ENCODE data around the gene PTPRE.

PTPRE gene, protein sequence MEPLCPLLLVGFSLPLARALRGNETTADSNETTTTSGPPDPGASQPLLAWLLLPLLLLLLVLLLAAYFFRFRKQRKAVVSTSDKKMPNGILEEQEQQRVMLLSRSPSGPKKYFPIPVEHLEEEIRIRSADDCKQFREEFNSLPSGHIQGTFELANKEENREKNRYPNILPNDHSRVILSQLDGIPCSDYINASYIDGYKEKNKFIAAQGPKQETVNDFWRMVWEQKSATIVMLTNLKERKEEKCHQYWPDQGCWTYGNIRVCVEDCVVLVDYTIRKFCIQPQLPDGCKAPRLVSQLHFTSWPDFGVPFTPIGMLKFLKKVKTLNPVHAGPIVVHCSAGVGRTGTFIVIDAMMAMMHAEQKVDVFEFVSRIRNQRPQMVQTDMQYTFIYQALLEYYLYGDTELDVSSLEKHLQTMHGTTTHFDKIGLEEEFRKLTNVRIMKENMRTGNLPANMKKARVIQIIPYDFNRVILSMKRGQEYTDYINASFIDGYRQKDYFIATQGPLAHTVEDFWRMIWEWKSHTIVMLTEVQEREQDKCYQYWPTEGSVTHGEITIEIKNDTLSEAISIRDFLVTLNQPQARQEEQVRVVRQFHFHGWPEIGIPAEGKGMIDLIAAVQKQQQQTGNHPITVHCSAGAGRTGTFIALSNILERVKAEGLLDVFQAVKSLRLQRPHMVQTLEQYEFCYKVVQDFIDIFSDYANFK

DNA sequence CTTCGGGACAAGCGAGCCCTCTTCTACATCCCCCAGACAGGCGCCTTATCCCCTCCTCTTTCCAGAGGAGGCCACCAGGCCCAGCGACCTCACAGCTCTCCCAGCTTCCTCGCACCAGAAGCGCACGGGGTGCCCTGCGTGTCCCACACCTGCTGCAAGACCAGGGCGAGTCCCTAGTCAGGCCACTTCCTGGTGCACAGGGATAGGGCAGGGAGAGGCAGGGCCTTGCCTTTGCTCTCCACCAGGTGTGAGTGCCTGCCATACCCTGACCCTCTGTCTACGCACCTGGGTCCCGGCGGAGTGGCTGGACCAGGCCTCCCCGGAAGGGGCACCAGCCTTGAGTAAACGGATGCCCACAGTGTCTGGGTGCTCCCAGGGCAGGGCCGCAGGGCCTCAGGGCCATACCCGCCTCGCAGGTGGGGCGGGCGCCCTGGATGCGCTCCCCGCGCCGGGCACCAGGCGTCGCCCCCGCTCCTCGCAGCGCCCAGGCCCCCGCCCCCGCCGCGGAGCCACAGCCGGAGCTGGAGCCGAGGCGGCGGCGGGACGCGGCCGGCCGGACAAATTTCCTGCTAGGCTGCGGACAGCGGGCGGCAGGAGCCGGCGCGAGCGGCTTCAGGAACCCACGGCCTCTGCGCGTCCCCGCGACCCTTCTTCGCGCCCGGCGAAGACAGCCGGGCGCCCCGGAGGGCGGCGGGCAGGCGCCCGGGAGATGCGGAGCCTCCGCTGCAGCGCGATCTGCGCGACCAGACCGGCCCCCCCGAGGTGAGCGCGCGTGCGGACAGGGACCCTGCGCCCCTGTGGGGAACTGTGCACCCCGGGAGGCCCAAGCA, at the start of gene PTPRE:
Gene PTPRE (plus strand): TSS at position 556 of the 830 bp plus-strand sequence. CDS start 133,779 bp downstream, outside the sequence.
- H3K9ac ChIP-seq (ENCODE audit: low read length in 2 of 2), result peak within 1 kb of the TSS in 1 of 2 donors; percentile 42

DNA sequence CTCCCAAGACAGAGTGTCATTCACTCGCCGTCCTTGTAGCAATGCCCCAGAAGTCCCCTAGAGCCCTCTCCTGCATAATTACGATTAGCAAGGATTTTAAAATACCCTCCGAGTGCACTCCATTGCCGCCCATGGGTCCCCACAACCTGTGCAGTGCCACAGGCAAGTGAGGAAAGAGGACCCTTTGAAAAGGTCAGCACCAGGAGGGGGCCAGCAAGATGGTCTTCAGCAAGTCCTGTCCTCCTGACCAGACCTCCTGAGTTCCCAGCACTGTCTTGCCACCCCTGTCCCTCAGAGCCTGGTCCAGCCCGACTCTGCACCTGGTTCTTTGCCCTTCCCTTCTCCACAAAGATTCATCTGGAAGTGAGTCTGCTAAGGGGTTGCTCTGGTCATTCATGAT, 46.3 kb upstream of the PTPRE start:
- H3K36me3 ChIP-seq (ENCODE audit: control insufficient read depth in 2 of 2, insufficient read depth in 2 of 2, low read length in 2 of 2), result no peaks in the 10 kb centered on the region
- peaks cover 4% of the 10 kb centered on the region in 2 donors for H3K9me3 ChIP-seq (ENCODE audit: control insufficient read depth in 2 of 2, low read length in 2 of 2)
- no peaks in the 10 kb centered on the region for H3K27me3 ChIP-seq (ENCODE audit: control insufficient read depth in 1 of 2, insufficient read depth in 2 of 2, low read length in 2 of 2)
- H3K9ac ChIP-seq (ENCODE audit: low read length in 2 of 2), result no peak overlapping the region
- H3K4me1 ChIP-seq (ENCODE audit: control insufficient read depth, insufficient read depth, low read length), result no peaks in the 10 kb centered on the region
- H3K4me3 ChIP-seq (ENCODE audit: low read length in 2 of 2), result no peak overlapping the region
- no peak overlapping the region for H3K27ac ChIP-seq (ENCODE audit: low read length)

More for the DNA sequence above, at the start of gene PTPRE:
- Histone ChIP-seq H3K9me3 (ENCODE audit: control insufficient read depth in 2 of 2, low read length in 2 of 2) (no peaks in the 10 kb centered on the region), H3K36me3 (ENCODE audit: control insufficient read depth in 2 of 2, insufficient read depth in 2 of 2, low read length in 2 of 2) (no peaks in the 10 kb centered on the region), H3K27ac (ENCODE audit: low read length) (no peak within 1 kb of the TSS), H3K27me3 (ENCODE audit: control insufficient read depth in 1 of 2, insufficient read depth in 2 of 2, low read length in 2 of 2) (peaks cover 12 to 17% of the 10 kb centered on the region in 2 donors), H3K4me3 (ENCODE audit: low read length in 2 of 2) (peak within 1 kb of the TSS; percentile 25 to 64), H3K4me1 (ENCODE audit: control insufficient read depth, insufficient read depth, low read length) (peaks cover 15% of the 10 kb centered on the region)

DNA sequence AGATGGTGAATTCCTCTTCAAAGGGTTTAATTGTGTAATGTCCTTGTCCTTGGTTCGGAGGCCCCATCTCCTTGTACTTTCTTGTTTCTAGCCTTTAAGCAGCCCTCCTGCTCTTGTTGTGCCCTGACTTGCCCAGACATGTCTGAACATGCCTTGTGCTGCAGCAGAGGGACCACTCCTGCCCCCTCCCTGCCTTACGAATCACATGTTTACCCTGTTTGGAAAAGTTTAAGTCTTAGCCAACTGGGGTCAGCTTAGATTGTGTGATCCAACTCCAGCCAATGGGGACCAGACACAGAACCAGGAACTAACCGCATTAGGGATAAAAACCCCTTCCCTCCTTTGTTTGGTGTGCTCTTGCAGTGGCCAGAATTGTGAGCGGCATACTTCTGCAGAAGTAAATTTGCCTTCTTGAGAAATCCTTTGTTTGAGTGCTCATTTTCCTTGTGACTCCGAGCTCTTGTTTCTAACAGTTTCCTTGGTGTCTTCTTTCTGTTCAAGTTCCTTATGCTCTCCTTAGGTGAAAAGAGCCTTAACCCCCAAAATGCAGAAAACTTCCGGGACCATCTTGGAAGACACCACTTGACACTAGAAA, 43.6 kb upstream of the PTPRE start:
- Histone ChIP-seq H3K9ac (ENCODE audit: low read length in 2 of 2) (no peak overlapping the region), H3K27me3 (ENCODE audit: control insufficient read depth in 1 of 2, insufficient read depth in 2 of 2, low read length in 2 of 2) (no peaks in the 10 kb centered on the region), H3K4me1 (ENCODE audit: control insufficient read depth, insufficient read depth, low read length) (no peaks in the 10 kb centered on the region), H3K36me3 (ENCODE audit: control insufficient read depth in 2 of 2, insufficient read depth in 2 of 2, low read length in 2 of 2) (no peaks in the 10 kb centered on the region), H3K27ac (ENCODE audit: low read length) (no peak overlapping the region), H3K9me3 (ENCODE audit: control insufficient read depth in 2 of 2, low read length in 2 of 2) (peaks cover 4% of the 10 kb centered on the region in 2 donors), H3K4me3 (ENCODE audit: low read length in 2 of 2) (no peak overlapping the region)

DNA sequence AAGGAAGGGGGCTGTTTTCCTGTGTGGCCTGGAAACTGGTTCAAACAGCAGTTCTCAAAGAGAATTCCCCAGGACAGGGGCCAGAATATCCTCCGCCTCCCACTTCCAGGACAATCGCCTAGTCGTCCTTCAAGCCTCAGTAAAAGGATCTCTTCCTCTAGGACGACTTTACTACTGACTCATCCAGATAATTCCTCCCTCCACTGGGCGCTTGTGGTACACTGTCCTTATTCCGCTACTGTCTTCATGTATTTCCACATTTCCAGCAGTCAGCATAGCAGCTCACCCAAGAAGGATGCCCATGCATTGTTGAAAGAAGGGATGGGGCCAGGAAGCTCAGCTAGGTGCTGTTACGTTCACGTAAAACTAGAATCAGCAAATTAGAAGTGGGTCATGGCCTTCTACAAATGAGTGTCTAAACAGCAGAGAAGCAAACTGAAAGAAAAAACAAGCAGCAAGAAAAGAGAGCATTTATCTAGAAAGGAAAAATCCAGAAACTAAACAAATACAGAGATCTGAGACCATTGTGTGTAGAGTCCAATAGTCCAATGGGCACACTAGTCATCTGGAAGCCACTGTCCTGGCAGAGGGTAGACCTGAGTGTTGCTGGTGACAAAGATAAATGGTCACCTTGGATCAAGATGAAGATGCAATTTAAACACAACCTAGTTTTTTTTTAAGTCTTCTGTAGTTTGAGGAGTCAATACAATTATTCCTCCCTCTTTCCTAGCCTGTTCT, 40.5 kb upstream of the PTPRE start:
- no peaks in the 10 kb centered on the region for H3K4me1 ChIP-seq (ENCODE audit: control insufficient read depth, insufficient read depth, low read length)
- no peak overlapping the region for H3K4me3 ChIP-seq (ENCODE audit: low read length in 2 of 2)
- H3K27me3 ChIP-seq (ENCODE audit: control insufficient read depth in 1 of 2, insufficient read depth in 2 of 2, low read length in 2 of 2), result peaks cover 0 to 4% of the 10 kb centered on the region in 2 donors
- no peaks in the 10 kb centered on the region for H3K36me3 ChIP-seq (ENCODE audit: control insufficient read depth in 2 of 2, insufficient read depth in 2 of 2, low read length in 2 of 2)
- H3K9ac ChIP-seq (ENCODE audit: low read length in 2 of 2), result no peak overlapping the region
- H3K27ac ChIP-seq (ENCODE audit: low read length), result no peak overlapping the region
- peaks cover 11 to 12% of the 10 kb centered on the region in 2 donors for H3K9me3 ChIP-seq (ENCODE audit: control insufficient read depth in 2 of 2, low read length in 2 of 2)

DNA sequence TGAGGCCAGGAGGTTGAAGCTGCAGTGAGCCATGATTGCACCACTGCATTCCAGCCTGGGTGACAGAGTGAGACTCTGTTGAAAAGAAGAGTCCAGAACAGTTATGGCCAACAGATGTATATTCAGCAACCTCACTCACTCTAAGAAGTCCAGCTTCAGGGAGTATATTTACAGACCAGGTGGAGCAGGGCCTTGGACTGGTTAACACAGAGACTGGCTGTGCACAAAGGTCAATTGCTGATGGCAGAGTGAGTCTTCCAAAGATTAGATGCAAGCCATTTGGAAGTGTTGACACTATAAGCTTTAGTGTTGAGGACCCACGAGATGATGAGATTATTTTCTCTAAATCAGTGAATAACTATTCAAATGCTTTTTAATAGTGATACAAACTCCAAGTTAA, 39.1 kb upstream of the PTPRE start:
- Histone ChIP-seq H3K27ac (ENCODE audit: low read length) (no peak overlapping the region), H3K9ac (ENCODE audit: low read length in 2 of 2) (no peak overlapping the region), H3K9me3 (ENCODE audit: control insufficient read depth in 2 of 2, low read length in 2 of 2) (peaks cover 11 to 12% of the 10 kb centered on the region in 2 donors), H3K4me3 (ENCODE audit: low read length in 2 of 2) (no peak overlapping the region), H3K36me3 (ENCODE audit: control insufficient read depth in 2 of 2, insufficient read depth in 2 of 2, low read length in 2 of 2) (no peaks in the 10 kb centered on the region), H3K4me1 (ENCODE audit: control insufficient read depth, insufficient read depth, low read length) (peaks cover 4% of the 10 kb centered on the region), H3K27me3 (ENCODE audit: control insufficient read depth in 1 of 2, insufficient read depth in 2 of 2, low read length in 2 of 2) (peaks cover 0 to 4% of the 10 kb centered on the region in 2 donors)

DNA sequence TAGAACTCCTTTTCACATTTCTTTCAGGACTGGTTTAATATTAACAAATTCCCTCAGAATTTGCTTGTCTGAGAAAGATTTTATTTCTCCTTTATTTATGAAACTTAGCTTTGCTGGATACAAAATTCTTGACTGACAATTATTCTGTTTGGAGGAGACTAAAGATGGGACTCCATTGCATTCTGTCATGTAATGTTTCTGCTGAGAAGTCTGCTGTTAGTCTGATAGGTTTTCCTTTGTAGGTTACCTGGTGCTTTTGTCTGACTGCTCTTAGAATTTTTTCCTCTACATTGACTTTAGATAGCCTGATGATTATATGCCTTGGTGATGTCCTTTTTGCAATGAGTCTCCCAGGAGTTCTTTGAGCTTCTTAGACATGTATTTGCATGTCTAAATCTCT, 37.6 kb upstream of the PTPRE start:
- Histone ChIP-seq H3K36me3 (ENCODE audit: control insufficient read depth in 2 of 2, insufficient read depth in 2 of 2, low read length in 2 of 2) (no peaks in the 10 kb centered on the region), H3K9ac (ENCODE audit: low read length in 2 of 2) (no peak overlapping the region), H3K9me3 (ENCODE audit: control insufficient read depth in 2 of 2, low read length in 2 of 2) (peaks cover 7 to 12% of the 10 kb centered on the region in 2 donors), H3K27ac (ENCODE audit: low read length) (no peak overlapping the region), H3K27me3 (ENCODE audit: control insufficient read depth in 1 of 2, insufficient read depth in 2 of 2, low read length in 2 of 2) (peaks cover 0 to 4% of the 10 kb centered on the region in 2 donors), H3K4me3 (ENCODE audit: low read length in 2 of 2) (no peak overlapping the region), H3K4me1 (ENCODE audit: control insufficient read depth, insufficient read depth, low read length) (peaks cover 4% of the 10 kb centered on the region)

DNA sequence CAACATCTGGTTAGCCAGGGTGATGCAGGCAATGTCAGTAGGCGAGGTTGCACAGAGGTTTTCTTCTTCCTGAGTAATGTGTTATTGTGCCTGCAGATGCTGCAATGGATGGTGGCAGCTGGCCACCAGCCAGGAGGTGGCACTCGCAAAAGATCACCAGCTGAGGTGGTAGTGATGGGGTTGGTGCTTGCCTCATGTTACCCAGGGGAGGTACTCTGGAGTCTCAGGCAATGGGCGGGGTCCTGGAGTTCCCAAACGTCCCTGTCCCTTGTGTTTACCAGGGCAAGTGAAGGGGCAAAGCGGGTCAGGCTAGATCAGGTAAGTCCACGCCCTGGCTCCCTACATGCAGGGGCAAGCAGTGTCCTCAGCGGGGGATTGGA, 35.3 kb upstream of the PTPRE start:
- Histone ChIP-seq H3K27ac (ENCODE audit: low read length) (no peak overlapping the region), H3K9ac (ENCODE audit: low read length in 2 of 2) (no peak overlapping the region), H3K36me3 (ENCODE audit: control insufficient read depth in 2 of 2, insufficient read depth in 2 of 2, low read length in 2 of 2) (no peaks in the 10 kb centered on the region), H3K4me3 (ENCODE audit: low read length in 2 of 2) (no peak overlapping the region), H3K9me3 (ENCODE audit: control insufficient read depth in 2 of 2, low read length in 2 of 2) (peaks cover 7 to 8% of the 10 kb centered on the region in 2 donors), H3K4me1 (ENCODE audit: control insufficient read depth, insufficient read depth, low read length) (peaks cover 4% of the 10 kb centered on the region), H3K27me3 (ENCODE audit: control insufficient read depth in 1 of 2, insufficient read depth in 2 of 2, low read length in 2 of 2) (peaks cover 0 to 5% of the 10 kb centered on the region in 2 donors)

DNA sequence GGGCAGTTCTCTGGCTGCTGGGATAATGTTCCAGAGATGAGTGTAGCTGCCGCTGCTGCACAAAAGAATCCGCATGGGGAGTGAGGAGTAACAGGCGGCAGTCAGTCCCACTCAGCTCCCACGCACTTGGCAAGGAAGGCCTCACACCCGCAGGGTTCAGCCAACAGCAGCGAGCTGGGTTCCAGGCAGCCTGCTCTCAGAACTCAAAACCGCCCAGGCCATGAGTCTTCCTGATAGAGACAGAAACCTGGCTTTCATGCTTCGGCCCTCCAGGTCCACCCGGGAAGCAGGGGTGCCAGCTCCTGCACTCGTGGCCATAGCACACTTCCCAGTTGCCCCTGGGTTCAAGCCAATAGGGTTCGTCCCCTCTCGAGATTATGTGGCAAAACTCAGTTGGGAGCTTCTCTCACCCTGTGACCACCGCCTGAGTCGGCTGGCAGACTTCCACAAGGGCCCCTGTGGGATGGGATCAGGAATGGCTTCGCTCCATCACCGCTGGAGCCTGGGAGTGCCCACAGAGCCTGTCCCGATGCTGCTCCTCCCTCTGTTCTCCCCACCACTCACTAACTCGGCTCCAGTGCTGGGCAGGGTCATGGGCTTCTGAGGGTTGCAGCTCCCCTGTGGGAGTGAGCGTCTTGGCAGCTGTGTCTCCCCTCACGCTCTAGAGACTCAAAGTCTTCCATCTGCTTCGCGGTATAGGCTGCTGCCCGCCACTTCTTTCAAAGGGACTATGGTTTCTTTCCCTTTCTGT, 34.7 kb upstream of the PTPRE start:
- no peak overlapping the region for H3K4me3 ChIP-seq (ENCODE audit: low read length in 2 of 2)
- no peaks in the 10 kb centered on the region for H3K36me3 ChIP-seq (ENCODE audit: control insufficient read depth in 2 of 2, insufficient read depth in 2 of 2, low read length in 2 of 2)
- H3K9me3 ChIP-seq (ENCODE audit: control insufficient read depth in 2 of 2, low read length in 2 of 2), result peaks cover 7 to 8% of the 10 kb centered on the region in 2 donors
- H3K4me1 ChIP-seq (ENCODE audit: control insufficient read depth, insufficient read depth, low read length), result peaks cover 4% of the 10 kb centered on the region
- no peak overlapping the region for H3K9ac ChIP-seq (ENCODE audit: low read length in 2 of 2)
- peaks cover 0 to 5% of the 10 kb centered on the region in 2 donors for H3K27me3 ChIP-seq (ENCODE audit: control insufficient read depth in 1 of 2, insufficient read depth in 2 of 2, low read length in 2 of 2)
- H3K27ac ChIP-seq (ENCODE audit: low read length), result no peak overlapping the region

DNA sequence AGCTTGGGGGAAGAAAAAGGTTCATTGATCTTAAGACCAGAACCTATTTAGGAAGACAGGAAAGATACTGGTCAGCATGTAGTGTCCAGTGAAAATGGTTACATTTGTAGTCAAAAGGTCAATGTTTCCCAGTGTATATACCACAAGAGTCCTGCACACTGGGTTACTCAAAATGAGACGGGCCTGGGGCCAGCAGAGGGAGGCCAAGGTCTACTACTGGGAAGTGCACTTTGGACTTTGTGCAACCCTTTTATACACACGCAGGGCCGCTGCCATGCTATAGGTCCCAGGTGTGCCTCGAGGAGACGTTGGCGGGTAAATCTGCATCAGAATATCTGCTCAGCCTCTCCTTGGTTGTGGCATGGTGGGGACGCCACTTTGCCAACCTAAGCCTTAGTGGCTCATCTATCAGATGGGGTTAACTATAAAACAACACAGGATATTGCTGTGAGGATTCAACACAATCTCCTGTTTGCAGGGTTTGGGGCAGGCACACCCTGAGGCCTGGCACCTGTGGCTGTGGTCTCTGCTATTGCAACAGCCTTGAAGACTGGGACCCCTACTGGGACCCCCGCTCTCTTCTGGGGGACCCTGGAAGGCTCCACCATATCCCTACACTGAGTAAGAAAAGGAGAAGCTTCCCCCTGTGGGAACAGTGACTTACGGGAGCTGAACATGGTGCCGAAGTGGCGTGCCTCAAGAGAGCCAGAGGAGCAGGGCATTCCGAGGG, 33.9 kb upstream of the PTPRE start:
- Histone ChIP-seq H3K27me3 (ENCODE audit: control insufficient read depth in 1 of 2, insufficient read depth in 2 of 2, low read length in 2 of 2) (peaks cover 0 to 5% of the 10 kb centered on the region in 2 donors), H3K36me3 (ENCODE audit: control insufficient read depth in 2 of 2, insufficient read depth in 2 of 2, low read length in 2 of 2) (no peaks in the 10 kb centered on the region), H3K4me3 (ENCODE audit: low read length in 2 of 2) (no peak overlapping the region), H3K4me1 (ENCODE audit: control insufficient read depth, insufficient read depth, low read length) (peaks cover 4% of the 10 kb centered on the region), H3K9ac (ENCODE audit: low read length in 2 of 2) (no peak overlapping the region), H3K9me3 (ENCODE audit: control insufficient read depth in 2 of 2, low read length in 2 of 2) (peaks cover 7 to 8% of the 10 kb centered on the region in 2 donors), H3K27ac (ENCODE audit: low read length) (no peak overlapping the region)

All from stomach smooth muscle (tissue), 2 donors.